Ovary (tissue), 9 donors: ENCODE measurements around the gene SV2B. TPM values are rescaled to one million over a fixed set of nuclear protein-coding genes. Genes with fewer than 3 reads are reported as not detected.

ENCODE experiments used
- DNase-seq, 5 donors: peaks; one replicate each; pipeline ENCODE4 v3.0.0-alpha.2; 2019 to 2020
- H3K27ac ChIP-seq, 2 donors: fragments of 200-600 bp; one replicate each; pipeline versions ENCODE4 v1.5.1 to v1.8.0; 2019 to 2022
- H3K27me3 ChIP-seq: fragments of 200-600 bp; one replicate; pipeline ENCODE4 v1.8.0; 2022
- H3K36me3 ChIP-seq: fragments of 200-600 bp; sonication (generic); one replicate; pipeline ENCODE4 v1.5.1; 2019
- H3K4me1 ChIP-seq: one replicate; pipeline ENCODE4 v1.8.1; 2013; ENCODE audit warnings: mild to moderate bottlenecking, moderate library complexity; ENCODE audit not compliant: insufficient read depth
- H3K4me3 ChIP-seq: fragments of 200-600 bp; sonication (generic); one replicate; pipeline ENCODE4 v1.5.1; 2017
- H3K9me3 ChIP-seq, 2 donors: fragments of 200-600 bp in 1 of 2; sonication (generic) in 1 of 2; one replicate each; pipeline versions ENCODE4 v1.5.1 to v1.8.1; 2013 to 2019; ENCODE audit warnings: mild to moderate bottlenecking in 1 of 2, moderate library complexity in 1 of 2
- EP300 ChIP-seq: sonication (generic); formaldehyde crosslinking; IDR thresholded peaks from one replicate; pipeline ENCODE4 v1.6.1; 2017; ENCODE audit warnings: antibody characterized with exemption
- POLR2A ChIP-seq: fragments of 450-650 bp; IDR thresholded peaks from one replicate; pipeline ENCODE4 v1.6.1; 2017; ENCODE audit warnings: antibody characterized with exemption, mild to moderate bottlenecking, moderate library complexity
- WGBS, 3 donors: extraction: QIAGEN DNeasy Blood & Tissue Kit in 1 of 3; methylation state at CpG; one replicate each; pipeline versions ENCODE4 v1.1.5 to v1.1.7; 2013 to 2017; 5-methylcytosine and 5-hydroxymethylcytosine counted together
- intact Hi-C, 4 donors: fragments of 100-400 bp; cut with DNase I; formaldehyde crosslinking; loops; one replicate each; pipeline versions ENCODE4 v1.11.0 to v1.15.1; 2022 to 2023
- polyA plus RNA-seq, 2 donors: library from polyadenylated mRNA; stranded (reverse); fragments of 200-250 nt in 1 of 2; fragments of 350-450 nt in 1 of 2; fragmentation: Illumina TruSeq in 1 of 2; extraction: RNeasy Lipid Tissue Mini Kit (QIAGEN cat#74804) in 1 of 2; gene quantifications; one replicate each; pipeline ENCODE4 v1.2.3, GENCODE V29; 2013 to 2014
- total RNA-seq, 7 donors: library from RNA; depleted of rRNA in 2 of 7; stranded (reverse); fragments of >200 nt in 2 of 7; fragmentation: NEBNext Ultra II Directional in 3 of 7; extraction: Animal tissue kit (Norgen Biotek cat#: 25700) in 3 of 7; gene quantifications; one replicate each; pipeline versions ENCODE4 v1.1.0 to v1.2.4, GENCODE V29; 2016 to 2023
- TF ChIP-seq, protein P1 (sequence below), 3 donors: fragments of 450-650 bp in 2 of 3; fragments of 200-600 bp in 1 of 3; IDR thresholded peaks; one replicate each; pipeline versions ENCODE4 v1.5.1 to v1.8.0; 2016 to 2022; ENCODE audit warnings: antibody characterized with exemption in 3 of 3, mild to moderate bottlenecking in 1 of 3
- donor health status: DM: no; HTN: no; CAD: no; lungs with moderate emphysema.
- donor health status: DM: no; HTN: no; CAD: no.
- donor health status: Bipolar disorder and iron deficiency.
- donor health status: DM: yes; HTN: yes; CAD: no.
- donor health status: DM: no; HTN: no; CAD: no.
- donor health status: DM: yes; HTN: yes; CAD: no.

SV2B gene
- total and polyA plus RNA-seq, 9 donors, result 0.10 to 1.3 (median 0.22) TPM; not detected in 1

DNA sequence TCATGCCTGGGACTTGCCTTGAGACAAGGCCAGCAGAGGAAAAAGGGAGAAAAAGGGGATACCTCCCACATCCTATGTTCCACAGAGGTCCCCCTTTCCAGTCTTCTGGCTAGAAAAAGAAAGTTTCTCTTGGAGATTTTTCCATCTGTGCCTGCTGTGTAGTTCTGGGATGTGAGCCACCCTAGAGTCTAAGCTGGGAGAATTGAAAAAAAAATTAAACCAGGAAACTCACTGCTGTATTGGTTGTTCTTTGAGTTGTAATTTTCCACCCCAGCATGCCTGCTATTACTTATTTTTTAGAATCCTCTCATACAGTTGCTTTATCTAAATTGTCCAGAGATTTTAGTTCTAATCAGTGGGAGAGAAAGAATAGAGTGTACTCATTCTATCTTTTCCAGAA, 68.4 kb downstream of the SV2B start:
- H3K36me3 ChIP-seq, result no peaks in the 10 kb centered on the region
- no peak for DNase-seq
- TF ChIP-seq POLR2A (no peak), EP300 (no peak)
- TF ChIP-seq, protein P1, sequence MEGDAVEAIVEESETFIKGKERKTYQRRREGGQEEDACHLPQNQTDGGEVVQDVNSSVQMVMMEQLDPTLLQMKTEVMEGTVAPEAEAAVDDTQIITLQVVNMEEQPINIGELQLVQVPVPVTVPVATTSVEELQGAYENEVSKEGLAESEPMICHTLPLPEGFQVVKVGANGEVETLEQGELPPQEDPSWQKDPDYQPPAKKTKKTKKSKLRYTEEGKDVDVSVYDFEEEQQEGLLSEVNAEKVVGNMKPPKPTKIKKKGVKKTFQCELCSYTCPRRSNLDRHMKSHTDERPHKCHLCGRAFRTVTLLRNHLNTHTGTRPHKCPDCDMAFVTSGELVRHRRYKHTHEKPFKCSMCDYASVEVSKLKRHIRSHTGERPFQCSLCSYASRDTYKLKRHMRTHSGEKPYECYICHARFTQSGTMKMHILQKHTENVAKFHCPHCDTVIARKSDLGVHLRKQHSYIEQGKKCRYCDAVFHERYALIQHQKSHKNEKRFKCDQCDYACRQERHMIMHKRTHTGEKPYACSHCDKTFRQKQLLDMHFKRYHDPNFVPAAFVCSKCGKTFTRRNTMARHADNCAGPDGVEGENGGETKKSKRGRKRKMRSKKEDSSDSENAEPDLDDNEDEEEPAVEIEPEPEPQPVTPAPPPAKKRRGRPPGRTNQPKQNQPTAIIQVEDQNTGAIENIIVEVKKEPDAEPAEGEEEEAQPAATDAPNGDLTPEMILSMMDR (IDR thresholded peaks at IDR 0.05), result no peak
- H3K4me3 ChIP-seq, result no peak overlapping the region
- no peak overlapping the region for H3K27ac ChIP-seq
- no peaks in the 10 kb centered on the region for H3K27me3 ChIP-seq
- intact Hi-C loops, result no loop called here
- H3K4me1 ChIP-seq, result no peaks in the 10 kb centered on the region
- H3K9me3 ChIP-seq, result no peaks in the 10 kb centered on the region

DNA sequence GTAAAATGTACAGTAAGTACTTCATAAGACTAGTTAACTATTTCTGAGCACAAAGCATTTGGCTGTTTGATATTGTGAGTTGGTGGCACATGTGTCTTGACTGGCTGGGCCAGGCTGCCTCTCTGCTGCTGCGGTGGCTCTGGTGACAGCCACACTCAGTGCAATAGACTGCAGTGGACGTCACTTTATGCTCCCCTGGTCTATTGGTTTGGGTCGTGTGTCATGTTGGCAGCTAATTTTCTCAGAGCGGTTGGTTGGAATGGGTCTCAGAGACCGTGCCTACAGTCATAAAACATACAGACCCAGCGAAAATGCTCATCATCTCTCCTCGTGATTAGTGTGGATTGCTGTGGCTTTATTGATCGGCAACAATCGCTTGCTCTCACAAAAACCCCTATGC, 71.3 kb downstream of the SV2B start:
- 50 to 52% (median 51%) methylated on average over 9 of the region's 9 CpGs for WGBS, 3 donors
- Histone ChIP-seq H3K4me1 (no peaks in the 10 kb centered on the region), H3K4me3 (no peak overlapping the region), H3K27ac (no peak overlapping the region), H3K36me3 (no peaks in the 10 kb centered on the region), H3K9me3 (no peaks in the 10 kb centered on the region), H3K27me3 (no peaks in the 10 kb centered on the region)
- DNase-seq, result no peak
- no peak for TF ChIP-seq POLR2A
- TF ChIP-seq EP300, result no peak
- TF ChIP-seq, protein P1 (IDR thresholded peaks at IDR 0.05), result no peak
- intact Hi-C loops, result no loop called here

DNA sequence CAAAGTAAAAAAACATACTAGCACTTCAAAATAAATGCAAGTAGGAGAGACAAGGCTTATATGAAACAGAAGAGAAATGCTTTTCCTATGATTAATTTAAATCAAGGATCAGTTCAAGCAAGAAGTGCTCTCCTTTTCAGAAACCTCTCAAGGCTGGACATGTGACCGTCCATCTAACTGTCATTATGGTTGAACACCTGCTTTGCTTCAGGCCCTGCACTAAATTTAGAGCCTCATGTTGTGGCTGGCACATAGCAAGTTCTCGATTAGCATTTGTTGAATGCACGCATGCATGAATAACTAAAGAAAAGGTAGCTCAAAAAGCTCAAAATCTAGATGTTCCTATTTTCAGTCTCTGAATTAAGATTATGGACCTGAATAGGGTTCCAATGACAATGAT, 82.0 kb downstream of the SV2B start:
- Histone ChIP-seq H3K27me3 (no peaks in the 10 kb centered on the region), H3K4me1 (no peaks in the 10 kb centered on the region), H3K9me3 (no peaks in the 10 kb centered on the region), H3K36me3 (no peaks in the 10 kb centered on the region), H3K27ac (no peak overlapping the region), H3K4me3 (no peak overlapping the region)
- WGBS, 3 donors, result 66 to 71% (median 70%) methylated on average over 3 of the region's 3 CpGs
- intact Hi-C loops, result no loop called here
- TF ChIP-seq EP300, result no peak
- no peak for TF ChIP-seq POLR2A
- TF ChIP-seq, protein P1 (IDR thresholded peaks at IDR 0.05), result no peak
- no peak for DNase-seq

DNA sequence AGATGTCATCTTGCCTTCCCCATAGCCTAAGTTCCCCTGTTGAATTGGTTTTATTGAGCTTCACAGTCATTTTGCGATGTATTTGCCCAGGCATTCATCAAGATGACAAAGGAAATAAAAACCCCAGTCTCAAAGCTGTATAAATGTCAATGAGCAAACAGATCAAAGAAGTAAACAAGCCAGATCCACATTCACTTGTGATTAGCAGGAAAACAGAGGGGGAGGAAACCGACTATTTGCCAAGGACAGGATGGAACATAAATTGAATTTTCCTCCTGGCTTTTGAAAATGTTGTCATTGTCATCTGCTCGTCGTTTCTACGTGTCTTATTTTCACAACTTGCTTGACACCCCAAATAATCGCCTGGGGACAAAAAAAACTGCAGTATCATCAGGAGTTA, 83.5 kb downstream of the SV2B start:
- no peak overlapping the region for H3K27ac ChIP-seq
- intact Hi-C loops, result no loop called here
- H3K36me3 ChIP-seq, result no peaks in the 10 kb centered on the region
- no peaks in the 10 kb centered on the region for H3K9me3 ChIP-seq
- 15 to 24% (median 16%) methylated on average over 6 of the region's 6 CpGs for WGBS, 3 donors
- no peak for DNase-seq
- no peaks in the 10 kb centered on the region for H3K27me3 ChIP-seq
- H3K4me3 ChIP-seq, result no peak overlapping the region
- TF ChIP-seq EP300 (no peak), POLR2A (no peak)
- TF ChIP-seq, protein P1 (IDR thresholded peaks at IDR 0.05), result no peak
- H3K4me1 ChIP-seq, result no peaks in the 10 kb centered on the region

- no peaks in the 10 kb centered on the region for H3K36me3 ChIP-seq
- no peak overlapping the region for H3K4me3 ChIP-seq
- H3K27ac ChIP-seq, result no peak overlapping the region
- 77 to 85% (median 79%) methylated on average over 2 of the region's 2 CpGs for WGBS, 3 donors
- TF ChIP-seq, protein P1 (IDR thresholded peaks at IDR 0.05), result no peak
- no peak for TF ChIP-seq EP300
- H3K27me3 ChIP-seq, result no peaks in the 10 kb centered on the region
- H3K9me3 ChIP-seq, result no peaks in the 10 kb centered on the region
- no peaks in the 10 kb centered on the region for H3K4me1 ChIP-seq
- intact Hi-C loops, result no loop called here
- DNase-seq, result no peak
These were observed 84.4 kb downstream of the SV2B start for GRCh38 chr15:91184441-91184840.
